ENCODE data around the gene NEIL3. TPM values are rescaled to one million over a fixed set of nuclear protein-coding genes. Genes with fewer than 3 reads are reported as not detected.

The NEIL3 gene, protein sequence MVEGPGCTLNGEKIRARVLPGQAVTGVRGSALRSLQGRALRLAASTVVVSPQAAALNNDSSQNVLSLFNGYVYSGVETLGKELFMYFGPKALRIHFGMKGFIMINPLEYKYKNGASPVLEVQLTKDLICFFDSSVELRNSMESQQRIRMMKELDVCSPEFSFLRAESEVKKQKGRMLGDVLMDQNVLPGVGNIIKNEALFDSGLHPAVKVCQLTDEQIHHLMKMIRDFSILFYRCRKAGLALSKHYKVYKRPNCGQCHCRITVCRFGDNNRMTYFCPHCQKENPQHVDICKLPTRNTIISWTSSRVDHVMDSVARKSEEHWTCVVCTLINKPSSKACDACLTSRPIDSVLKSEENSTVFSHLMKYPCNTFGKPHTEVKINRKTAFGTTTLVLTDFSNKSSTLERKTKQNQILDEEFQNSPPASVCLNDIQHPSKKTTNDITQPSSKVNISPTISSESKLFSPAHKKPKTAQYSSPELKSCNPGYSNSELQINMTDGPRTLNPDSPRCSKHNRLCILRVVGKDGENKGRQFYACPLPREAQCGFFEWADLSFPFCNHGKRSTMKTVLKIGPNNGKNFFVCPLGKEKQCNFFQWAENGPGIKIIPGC
- 10 to 100 TPM; 18.7 to 25.5 TPM for total RNA-seq

DNA sequence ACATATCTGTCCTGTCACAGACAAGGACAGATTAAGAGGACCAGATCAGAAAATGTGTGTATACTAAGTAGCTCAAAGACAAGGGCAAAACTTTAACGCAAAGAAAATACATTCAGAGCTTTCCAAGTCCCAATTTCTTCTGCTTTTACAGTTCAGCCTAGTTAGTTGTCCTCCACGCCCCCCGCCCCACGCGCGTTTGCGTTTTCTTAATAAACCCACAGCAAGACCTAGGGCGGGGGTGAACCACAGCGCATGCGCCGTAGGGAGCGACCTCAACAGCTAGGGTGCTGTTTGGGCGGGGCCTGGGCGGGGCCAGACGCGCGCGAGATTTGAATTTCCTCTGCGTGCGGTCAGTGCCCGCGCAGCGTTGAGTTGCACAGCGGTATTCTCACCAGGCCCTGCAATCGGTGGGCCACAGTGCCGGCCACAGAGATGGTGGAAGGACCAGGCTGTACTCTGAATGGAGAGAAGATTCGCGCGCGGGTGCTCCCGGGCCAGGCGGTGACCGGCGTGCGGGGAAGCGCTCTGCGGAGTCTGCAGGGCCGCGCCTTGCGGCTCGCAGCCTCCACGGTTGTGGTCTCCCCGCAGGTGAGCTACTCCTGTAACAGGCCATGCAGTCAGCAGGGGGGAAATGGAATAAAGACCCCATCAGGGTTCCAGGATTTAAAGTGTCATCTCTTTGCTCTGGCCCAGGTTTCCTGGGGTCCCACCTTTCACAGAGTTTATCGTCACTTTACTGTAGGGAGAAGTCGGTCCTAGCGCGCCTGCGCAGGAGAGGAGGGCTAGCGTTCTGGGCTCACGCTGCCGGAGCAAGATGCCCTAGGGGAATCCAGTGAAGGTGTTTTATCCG, at the start of gene NEIL3:
Gene NEIL3 (plus strand): TSS at position 353 of the 850 bp plus-strand sequence. CDS start 80 bp downstream, at position 433.
- H3K9me3 Mint-ChIP-seq, result no peaks in the 10 kb centered on the region
- DNase-seq (ENCODE audit: low spot score in 2 of 2) (peak; percentile 87 to 91), ATAC-seq (peak; percentile 87 to 90)
- H3K36me3 Mint-ChIP-seq, result peaks cover 5 to 22% of the 10 kb centered on the region in 2 donors
- peak within 1 kb of the TSS; percentile 93 to 96 for H3K27ac Mint-ChIP-seq

DNA sequence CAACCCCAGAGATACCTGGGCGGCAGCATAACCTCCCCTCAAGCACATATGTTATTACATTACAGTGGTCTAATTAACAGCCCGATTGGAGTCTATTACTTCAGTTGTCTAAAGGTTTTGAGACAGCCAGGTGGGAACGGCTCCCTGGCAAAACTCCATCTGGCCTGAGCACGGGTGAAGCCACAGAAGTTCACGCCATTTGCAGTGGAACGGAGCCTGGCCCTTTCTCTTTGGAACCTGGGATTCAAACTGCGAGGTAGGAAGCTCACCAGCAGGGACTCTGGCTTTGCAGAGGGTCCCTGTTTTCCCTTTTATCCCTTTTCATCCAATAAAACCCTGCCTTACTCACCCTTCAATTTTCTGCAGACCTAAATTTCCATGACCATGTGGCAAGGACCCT, 45.9 kb upstream of the NEIL3 start:
- no peak overlapping the region for H3K27ac Mint-ChIP-seq
- ATAC-seq (no peak), DNase-seq (ENCODE audit: low spot score in 2 of 2) (no peak)
- no peaks in the 10 kb centered on the region for H3K9me3 Mint-ChIP-seq
- H3K36me3 Mint-ChIP-seq, result no peaks in the 10 kb centered on the region

DNA sequence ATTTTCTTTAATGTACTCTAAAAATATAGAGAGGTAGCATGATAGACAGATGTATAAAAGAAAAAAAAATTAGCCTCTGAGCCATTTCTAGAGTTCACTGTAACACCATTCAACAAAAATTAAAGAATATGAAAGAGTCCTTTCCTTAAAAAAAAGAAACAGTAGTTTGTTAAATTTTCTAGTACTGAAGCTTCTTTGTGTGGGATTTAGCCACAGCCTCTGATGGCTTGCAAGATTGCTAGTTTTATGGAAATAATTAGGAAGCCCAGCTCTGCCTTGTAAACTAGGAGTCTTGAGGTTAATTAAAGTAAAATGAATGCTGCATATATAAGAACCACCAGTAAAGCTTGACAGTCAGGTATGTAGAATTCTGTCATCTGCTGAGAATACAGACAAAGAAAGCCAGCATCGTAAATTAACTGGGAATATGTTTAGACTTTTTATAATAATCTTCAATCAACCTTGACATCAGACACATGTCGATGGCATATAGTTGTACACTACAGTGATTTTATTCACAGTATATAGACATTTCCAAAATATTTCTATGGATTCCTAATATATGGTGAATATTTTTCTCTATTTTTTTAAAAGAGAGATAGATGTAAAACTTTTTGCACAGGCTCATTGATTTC, 44.8 kb upstream of the NEIL3 start:
- Mint-ChIP-seq H3K27ac (no peak overlapping the region), H3K9me3 (no peaks in the 10 kb centered on the region), H3K36me3 (no peaks in the 10 kb centered on the region)
- no peak for ATAC-seq
- DNase-seq (ENCODE audit: low spot score in 2 of 2), result no peak

DNA sequence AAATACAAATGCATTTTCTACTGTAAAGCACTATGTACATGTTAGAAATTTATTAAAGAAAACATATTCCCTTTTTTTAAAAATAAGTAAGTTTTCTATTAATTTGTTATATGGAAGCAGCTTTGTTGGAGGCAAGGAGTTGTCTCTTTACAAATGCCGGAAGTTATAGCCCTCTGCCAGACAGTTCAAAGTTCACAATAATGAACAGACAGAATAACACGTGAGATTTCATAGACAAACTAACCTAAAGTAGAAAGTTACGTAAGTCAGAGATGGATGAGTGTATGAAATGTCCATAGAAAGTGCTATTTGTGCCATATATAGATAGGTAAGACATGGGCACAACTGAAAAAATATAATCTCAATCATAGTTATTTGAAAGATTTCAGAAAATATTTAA, 43.9 kb upstream of the NEIL3 start:
- ATAC-seq (no peak), DNase-seq (ENCODE audit: low spot score in 2 of 2) (no peak)
- Mint-ChIP-seq H3K27ac (no peak overlapping the region), H3K9me3 (no peaks in the 10 kb centered on the region), H3K36me3 (no peaks in the 10 kb centered on the region)

DNA sequence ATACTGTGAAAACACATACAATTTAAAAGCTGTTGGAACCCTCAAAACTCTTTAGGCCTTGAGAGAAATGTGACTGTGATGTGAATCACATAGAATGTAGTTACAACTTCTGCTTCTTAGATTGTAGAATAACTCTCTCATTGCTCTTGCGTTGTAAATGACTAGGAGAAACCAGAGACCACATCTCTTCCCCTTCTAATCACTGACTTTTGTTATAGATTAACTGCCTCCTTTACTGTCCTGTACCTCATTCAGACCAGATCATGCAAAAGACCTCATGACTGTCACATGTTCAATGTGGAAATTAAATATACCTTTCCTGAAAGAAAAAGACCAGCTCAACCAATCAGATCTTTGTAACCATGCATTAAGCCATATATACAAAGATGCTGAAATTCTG, 43.2 kb upstream of the NEIL3 start:
- ATAC-seq, result no peak
- no peaks in the 10 kb centered on the region for H3K36me3 Mint-ChIP-seq
- H3K9me3 Mint-ChIP-seq, result no peaks in the 10 kb centered on the region
- H3K27ac Mint-ChIP-seq, result no peak overlapping the region
- no peak for DNase-seq (ENCODE audit: low spot score in 2 of 2)

DNA sequence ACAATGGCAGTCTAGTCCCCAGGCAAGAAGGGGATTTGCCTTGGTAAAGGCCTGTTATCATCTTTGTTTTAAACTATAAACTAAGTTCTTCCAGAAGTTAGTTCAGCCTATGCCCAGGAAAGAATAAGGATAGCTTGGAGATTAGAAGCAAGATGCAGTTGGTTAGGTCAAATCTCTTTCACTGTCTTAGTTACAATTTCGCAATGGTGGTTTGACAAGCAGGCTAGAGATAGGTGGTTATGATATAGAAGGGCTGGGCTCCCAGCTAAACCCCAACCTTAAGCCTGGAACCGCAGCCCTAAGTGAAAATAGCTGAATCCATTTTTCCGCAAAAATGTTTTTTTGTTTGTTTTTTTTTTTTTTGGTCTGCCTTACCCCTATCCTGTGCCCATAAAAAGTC, 41.8 kb upstream of the NEIL3 start:
- no peak for DNase-seq (ENCODE audit: low spot score in 2 of 2)
- no peak for ATAC-seq
- Mint-ChIP-seq H3K27ac (no peak overlapping the region), H3K9me3 (no peaks in the 10 kb centered on the region), H3K36me3 (no peaks in the 10 kb centered on the region)

DNA sequence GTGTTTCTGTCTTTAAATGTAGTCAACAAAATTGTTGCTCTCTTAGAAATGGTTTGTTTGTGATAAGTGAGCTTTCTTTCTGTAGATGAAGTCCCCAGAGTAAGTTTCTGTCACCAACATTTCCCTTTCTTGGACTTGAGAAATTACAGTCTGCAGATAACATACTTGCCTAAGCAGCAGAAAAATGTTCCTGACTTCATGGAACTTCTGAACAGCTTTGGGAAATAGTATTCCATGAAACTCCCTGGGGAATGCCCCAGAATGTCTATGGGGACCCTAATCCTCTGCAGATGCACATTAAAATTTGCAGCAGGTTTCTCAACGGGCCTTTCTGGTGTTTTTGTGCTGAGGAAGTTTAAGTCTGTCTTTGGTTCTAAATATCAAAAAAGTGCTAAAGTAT, 38.6 kb upstream of the NEIL3 start:
- Mint-ChIP-seq H3K9me3 (no peaks in the 10 kb centered on the region), H3K27ac (no peak overlapping the region), H3K36me3 (no peaks in the 10 kb centered on the region)
- ATAC-seq (no peak), DNase-seq (ENCODE audit: low spot score in 2 of 2) (no peak)

DNA sequence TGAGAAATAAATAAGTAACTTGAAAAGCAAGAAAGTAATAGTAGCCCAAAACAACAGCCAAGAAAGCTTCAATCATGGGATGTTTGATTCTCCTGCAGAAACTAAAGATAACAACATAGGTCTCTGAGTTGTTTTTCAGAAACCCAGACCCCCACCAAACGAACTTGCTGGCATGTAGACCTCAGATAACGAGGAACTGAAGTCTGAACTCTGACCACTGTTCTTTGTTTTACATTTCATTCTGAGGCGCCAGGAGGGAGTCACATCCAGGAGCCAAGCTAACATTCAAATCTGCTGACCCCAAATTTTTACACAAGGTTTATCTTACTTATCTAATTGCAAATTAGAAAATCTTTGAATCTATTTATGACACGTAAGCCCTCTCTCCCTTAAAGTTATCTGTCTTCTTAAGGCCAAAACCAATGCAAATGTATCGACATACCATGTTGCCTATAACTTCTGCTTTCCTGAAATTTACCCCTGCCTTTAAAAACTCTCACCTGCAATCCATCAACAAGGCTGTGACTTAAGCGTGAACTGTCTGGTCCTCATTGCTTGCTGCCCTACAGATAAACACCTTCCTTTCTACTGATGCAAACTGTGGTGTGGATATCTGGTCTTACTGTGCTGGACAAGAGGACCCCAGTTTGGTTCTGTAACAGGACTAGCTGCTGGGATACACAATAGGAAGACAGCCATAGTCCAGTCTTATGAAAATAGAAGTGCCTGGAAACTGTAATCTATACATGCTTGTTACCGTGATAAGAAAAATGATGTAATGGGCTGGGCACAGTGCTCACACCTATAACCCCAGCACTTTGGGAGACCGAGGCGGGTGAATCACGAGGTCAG, 37.5 kb upstream of the NEIL3 start:
- Mint-ChIP-seq H3K27ac (no peak overlapping the region), H3K36me3 (no peaks in the 10 kb centered on the region), H3K9me3 (no peaks in the 10 kb centered on the region)
- ATAC-seq (no peak), DNase-seq (ENCODE audit: low spot score in 2 of 2) (no peak)

DNA sequence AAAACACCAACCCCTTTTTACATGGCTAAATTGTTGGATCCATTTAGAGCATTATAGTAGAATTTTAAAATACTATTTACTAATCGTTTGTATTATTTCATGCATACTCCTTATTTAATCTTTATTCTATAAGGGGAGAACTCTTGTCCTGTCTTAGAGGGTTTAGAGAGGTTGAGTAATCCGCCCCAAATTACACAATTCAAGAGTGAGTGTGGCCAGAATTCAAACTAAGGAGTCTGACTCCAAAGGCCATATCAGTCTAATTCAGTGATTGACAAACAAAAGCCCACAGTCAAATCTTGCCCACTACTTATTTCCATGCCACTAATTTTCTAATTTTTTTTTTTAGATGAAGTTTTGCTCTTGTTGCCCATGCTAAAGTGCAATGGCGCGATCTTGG, 33.7 kb upstream of the NEIL3 start:
- no peaks in the 10 kb centered on the region for H3K36me3 Mint-ChIP-seq
- H3K9me3 Mint-ChIP-seq, result peaks cover 0 to 5% of the 10 kb centered on the region in 2 donors
- ATAC-seq, result no peak
- H3K27ac Mint-ChIP-seq, result no peak overlapping the region
- no peak for DNase-seq (ENCODE audit: low spot score in 2 of 2)

DNA sequence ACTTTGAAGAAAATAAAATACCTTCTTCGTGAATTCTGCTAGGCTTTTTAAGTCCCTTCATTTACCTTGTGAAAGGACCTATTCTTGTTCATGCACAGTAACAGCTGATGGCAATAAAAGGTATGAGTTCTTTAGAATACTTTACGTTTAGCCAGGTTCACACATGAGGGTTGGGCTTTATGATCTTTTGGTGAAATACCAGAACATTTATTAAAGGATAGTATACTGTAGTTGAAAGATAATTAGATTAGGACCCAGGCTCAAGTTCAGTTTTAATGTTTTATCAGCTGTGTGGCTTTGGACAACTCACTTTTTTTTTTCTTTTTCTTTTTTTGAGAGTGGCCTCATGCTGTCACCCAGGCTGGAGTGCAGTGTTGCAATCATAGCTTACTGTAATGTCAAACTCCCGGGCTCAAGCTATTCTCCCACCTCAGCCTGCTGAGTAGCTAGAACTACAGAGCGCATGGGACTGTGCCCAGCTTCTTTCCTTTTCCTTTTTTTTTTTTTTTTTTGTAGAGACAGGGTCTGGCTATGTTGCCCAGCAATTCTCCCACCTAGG, 28.2 kb upstream of the NEIL3 start:
- Mint-ChIP-seq H3K9me3 (peaks cover 0 to 5% of the 10 kb centered on the region in 2 donors), H3K27ac (no peak overlapping the region), H3K36me3 (no peaks in the 10 kb centered on the region)
- no peak for ATAC-seq
- no peak for DNase-seq (ENCODE audit: low spot score in 2 of 2)

DNA sequence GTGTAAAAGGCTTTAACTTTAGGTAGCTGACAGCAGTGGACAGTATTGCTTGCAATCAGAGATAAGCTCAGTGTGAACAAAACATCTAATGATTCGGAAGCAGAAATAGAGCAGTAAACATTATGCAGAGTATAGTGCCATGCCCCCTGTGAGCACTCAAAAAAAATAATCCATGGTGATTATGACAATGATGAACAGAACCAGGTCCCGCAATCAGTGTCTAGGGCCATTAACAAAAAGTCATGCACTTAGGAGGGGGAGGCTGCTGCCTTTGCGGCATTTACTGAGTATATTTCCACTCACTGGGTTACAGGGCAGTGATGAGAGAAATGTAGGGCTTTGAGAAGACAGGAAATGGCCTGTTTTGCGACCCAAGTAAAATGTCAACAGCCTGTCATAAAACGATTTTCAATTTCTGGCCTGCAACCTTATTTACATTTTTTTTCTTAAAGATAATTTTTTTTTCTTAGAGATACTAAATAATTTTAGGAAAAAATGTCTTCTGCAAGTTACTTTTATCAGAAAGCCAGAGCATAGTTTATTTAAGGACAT, 27.3 kb upstream of the NEIL3 start:
- ATAC-seq (no peak), DNase-seq (ENCODE audit: low spot score in 2 of 2) (no peak)
- Mint-ChIP-seq H3K27ac (no peak overlapping the region), H3K9me3 (peaks cover 0 to 5% of the 10 kb centered on the region in 2 donors), H3K36me3 (no peaks in the 10 kb centered on the region)

DNA sequence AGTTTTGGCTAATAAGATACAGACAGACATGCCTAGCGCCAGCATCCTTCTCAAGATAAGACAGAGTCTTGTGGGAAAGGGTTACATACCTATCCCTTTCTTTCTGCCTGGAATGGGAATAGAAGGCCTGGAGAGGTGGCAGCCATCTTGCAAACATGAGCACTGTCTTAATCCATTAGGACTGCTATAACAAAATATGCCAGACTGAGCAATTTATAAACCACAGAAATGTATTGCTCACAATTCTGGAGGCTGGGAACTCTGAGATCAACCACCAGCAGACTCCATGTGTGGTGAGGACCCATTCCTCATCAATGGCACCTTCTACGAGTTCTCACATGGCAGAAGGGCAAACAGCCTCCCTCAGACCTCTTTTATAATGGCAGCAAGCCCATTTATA, 26.5 kb upstream of the NEIL3 start:
- Mint-ChIP-seq H3K9me3 (peaks cover 0 to 5% of the 10 kb centered on the region in 2 donors), H3K27ac (no peak overlapping the region), H3K36me3 (no peaks in the 10 kb centered on the region)

DNA sequence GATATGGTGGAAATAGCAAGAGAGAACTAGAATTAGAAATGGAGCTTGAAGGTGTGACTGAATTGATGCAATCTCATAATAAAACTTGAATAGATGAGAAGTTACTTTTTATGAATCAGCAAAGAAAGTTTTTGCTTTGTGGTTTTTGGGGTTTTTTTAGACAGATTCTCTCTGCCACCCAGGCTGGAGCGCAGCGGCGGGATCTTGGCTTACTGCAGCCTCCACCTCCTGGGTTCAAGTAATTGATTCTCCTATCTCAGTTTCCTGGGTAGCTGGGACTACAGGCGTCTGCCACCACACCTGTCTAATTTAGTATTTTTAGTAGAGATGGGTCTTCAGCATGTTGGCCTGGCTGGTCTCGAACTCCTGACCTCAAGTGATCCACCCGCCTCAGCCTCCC, 23.7 kb upstream of the NEIL3 start:
- ATAC-seq, result no peak
- H3K27ac Mint-ChIP-seq, result no peak overlapping the region
- DNase-seq (ENCODE audit: low spot score in 2 of 2), result no peak
- no peaks in the 10 kb centered on the region for H3K36me3 Mint-ChIP-seq
- no peaks in the 10 kb centered on the region for H3K9me3 Mint-ChIP-seq

More for the DNA sequence above, 26.5 kb upstream of the NEIL3 start:
- ATAC-seq, result no peak
- no peak for DNase-seq (ENCODE audit: low spot score in 2 of 2)

DNA sequence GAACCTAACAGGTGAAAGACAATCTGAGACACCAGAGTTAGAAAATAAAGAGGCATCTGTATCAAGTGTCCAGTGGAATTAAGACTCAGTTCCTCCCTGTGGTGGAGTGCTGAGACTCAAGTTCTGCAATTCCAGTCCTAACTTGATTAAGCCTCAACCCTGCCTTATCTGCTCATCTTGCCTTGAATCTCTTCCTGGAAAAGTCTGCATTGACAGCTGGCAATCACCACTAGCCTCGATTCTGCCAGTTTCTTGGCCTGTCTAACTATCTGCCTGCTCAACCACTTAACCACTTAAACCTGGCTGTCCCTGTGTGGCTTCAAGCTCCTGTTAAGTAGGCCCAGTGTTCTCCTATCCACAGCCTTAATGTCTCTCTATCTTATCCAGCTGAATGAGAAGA, 22.4 kb upstream of the NEIL3 start:
- no peak for DNase-seq (ENCODE audit: low spot score in 2 of 2)
- Mint-ChIP-seq H3K36me3 (no peaks in the 10 kb centered on the region), H3K27ac (no peak overlapping the region), H3K9me3 (no peaks in the 10 kb centered on the region)
- no peak for ATAC-seq

DNA sequence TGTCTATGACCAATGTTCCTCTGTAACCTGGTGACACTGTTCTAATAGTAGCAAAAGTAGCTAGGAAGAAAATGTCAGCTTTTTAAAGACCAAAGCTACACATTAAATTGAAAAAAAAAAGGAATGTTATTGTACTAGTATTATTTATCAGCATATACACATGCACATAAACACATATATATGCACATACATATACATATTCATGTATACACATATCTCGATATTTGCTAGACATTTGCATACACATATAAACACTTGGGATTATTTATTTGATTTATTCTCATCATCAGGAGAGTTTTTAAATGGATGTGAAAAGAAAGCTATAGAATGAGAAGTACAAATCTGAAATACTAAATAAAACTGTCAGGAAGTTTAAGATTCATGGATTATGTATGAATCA, 21.3 kb upstream of the NEIL3 start:
- ATAC-seq (no peak), DNase-seq (ENCODE audit: low spot score in 2 of 2) (no peak)
- H3K27ac Mint-ChIP-seq, result no peak overlapping the region
- H3K9me3 Mint-ChIP-seq, result no peaks in the 10 kb centered on the region
- no peaks in the 10 kb centered on the region for H3K36me3 Mint-ChIP-seq

DNA sequence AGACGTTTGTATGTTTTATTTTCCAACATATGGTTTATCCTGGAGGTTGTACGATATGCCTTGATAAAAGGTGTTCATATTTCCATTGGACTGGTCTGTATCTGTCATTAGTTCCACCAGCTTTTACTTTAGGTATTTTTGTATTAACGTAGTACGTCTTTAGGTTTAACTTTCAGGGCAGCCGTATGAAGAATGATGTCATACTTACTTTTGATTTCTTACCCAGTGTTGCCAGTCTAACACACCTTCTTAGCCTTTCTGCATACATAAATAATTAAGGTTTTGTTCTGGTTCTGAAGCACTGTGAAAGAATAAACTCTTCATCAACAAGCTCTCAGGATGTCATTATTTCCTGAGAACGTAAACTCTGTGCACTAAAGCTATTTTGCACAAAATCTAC, 18.9 kb upstream of the NEIL3 start:
- Mint-ChIP-seq H3K9me3 (no peaks in the 10 kb centered on the region), H3K36me3 (no peaks in the 10 kb centered on the region), H3K27ac (no peak overlapping the region)
- ATAC-seq (no peak), DNase-seq (ENCODE audit: low spot score in 2 of 2) (no peak)
